Measurements from ENCODE around the gene ZNF385B. TPM values are rescaled to one million over a fixed set of nuclear protein-coding genes. Genes with fewer than 3 reads are reported as not detected.

ZNF385B gene
- total and polyA plus RNA-seq, 10 of the 15 experiments (the other 5 are each of a cell fraction or from before 2014, with no cell fraction given), result not detected

GRCh38 chr2:179417436-179417949 lies 443.9 kb downstream of the ZNF385B start (continued):
- TF ChIP-seq ZBTB4 (CRISPR knock-in tag; IDR thresholded peaks at IDR 0.05) (no peak), IKZF1 (conservative IDR thresholded peaks at IDR 0.05) (no peak)

DNA sequence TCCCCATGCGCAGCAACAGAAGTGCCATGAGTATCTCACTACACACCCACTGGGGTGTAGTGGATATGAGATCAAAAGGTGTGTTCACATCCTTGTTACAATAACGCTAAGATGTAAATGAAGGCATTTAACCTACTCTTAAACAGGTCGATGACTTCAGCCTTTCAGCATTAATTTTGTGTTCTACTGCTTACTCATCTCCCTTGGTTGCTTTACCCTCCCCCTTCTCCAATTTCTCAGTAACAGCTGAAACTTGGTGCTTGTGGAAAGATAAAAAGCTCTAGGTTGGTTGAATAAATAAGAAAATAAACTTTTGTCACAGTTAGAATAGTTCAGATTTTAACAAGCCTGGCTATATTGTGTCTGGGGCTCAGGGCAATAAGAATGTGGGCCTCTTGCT lies 449.3 kb downstream of the ZNF385B start:
- Histone ChIP-seq H3K4me1 (ENCODE audit: control insufficient read depth, insufficient read depth, low read length) (no peaks in the 10 kb centered on the region), H3K9ac (ENCODE audit: control insufficient read depth, insufficient read depth, low read length) (no peak overlapping the region), H3K27ac (ENCODE audit: control insufficient read depth, insufficient read depth) (no peak overlapping the region), H3K4me2 (ENCODE audit: control insufficient read depth, insufficient read depth) (no peak overlapping the region), H4K20me1 (ENCODE audit: control insufficient read depth, insufficient read depth) (no peaks in the 10 kb centered on the region), H3K79me2 (ENCODE audit: control insufficient read depth, insufficient read depth, low read length) (no peaks in the 10 kb centered on the region), H3K4me3 (no peak overlapping the region), H3K27me3 (replicated peaks in 1 of 2; ENCODE audit: control insufficient read depth in 2 of 2, insufficient read depth in 2 of 2, low read length in 1 of 2) (no peaks in the 10 kb centered on the region), H3K36me3 (ENCODE audit: control insufficient read depth in 2 of 2, insufficient read depth in 2 of 2, low read length in 1 of 2) (no peaks in the 10 kb centered on the region), H2AFZ (ENCODE audit: control insufficient read depth, low read depth, low read length) (no peak overlapping the region), H3K9me3 (replicated peaks; ENCODE audit: control insufficient read depth, insufficient read depth, low read length) (no peaks in the 10 kb centered on the region)
- ATAC-seq (no peak), DNase-seq (ENCODE audit: low read depth, low spot score) (no peak), FAIRE-seq (no peak)
- BruUV-seq (replicated peaks), result no TSS peak
- CTCF ChIA-PET, result interaction anchor here (0.8 to 1.7 kb wide), 4 partner anchors 9 to 337 kb away, joined by 3 to 7 read pairs (median 5); no protein-coding TSS in a partner anchor
- intact Hi-C loops (cut with micrococcal nuclease; ENCODE audit: unreplicated experiment) (no loop called here), in situ Hi-C loops (cut with MboI) (loop anchor here (10.0 kb wide), 1 partner anchor 343 kb away; no protein-coding TSS in a partner anchor)
- SMC1A ChIA-PET (ENCODE audit: uncharacterized antibody, unreplicated experiment), result interaction anchor here (0.8 to 2.5 kb wide), 4 partner anchors 10 to 193 kb away, joined by 3 to 7 read pairs (median 4); no protein-coding TSS in a partner anchor
- POLR2A ChIA-PET, result no interaction called here
- WGBS (ENCODE audit: insufficient coverage, insufficient replicate concordance, low lambda C conversion rate, missing lambda C conversion rate), result 12% methylated on average over 3 of the region's 3 CpGs
- RAD21 ChIA-PET (ENCODE audit: unreplicated experiment), result no interaction called here
- TF ChIP-seq SPI1 (IDR thresholded peaks at IDR 0.05; ENCODE audit: borderline replicate concordance, insufficient read depth, low read depth, low read length) (no peak), PKNOX1 (IDR thresholded peaks at IDR 0.05) (no peak), ATF7 (IDR thresholded peaks at IDR 0.05; ENCODE audit: low read depth) (no peak), SMAD1 (IDR thresholded peaks at IDR 0.05; ENCODE audit: low read depth, partially characterized antibody) (no peak), ZZZ3 (IDR thresholded peaks at IDR 0.05; ENCODE audit: control insufficient read depth, insufficient read length, low read depth) (no peak), CBX3 (IDR thresholded peaks at IDR 0.05; ENCODE audit: borderline replicate concordance, low read depth) (no peak), SREBF1 (IDR thresholded peaks at IDR 0.05; ENCODE audit: low read length) (no peak), ZBTB11 (CRISPR knock-in tag; IDR thresholded peaks at IDR 0.05) (no peak), HDAC6 (IDR thresholded peaks at IDR 0.05; ENCODE audit: unreplicated experiment) (no peak), CBFB (IDR thresholded peaks at IDR 0.05; ENCODE audit: low read depth) (no peak)
- TF ChIP-seq, protein P1, sequence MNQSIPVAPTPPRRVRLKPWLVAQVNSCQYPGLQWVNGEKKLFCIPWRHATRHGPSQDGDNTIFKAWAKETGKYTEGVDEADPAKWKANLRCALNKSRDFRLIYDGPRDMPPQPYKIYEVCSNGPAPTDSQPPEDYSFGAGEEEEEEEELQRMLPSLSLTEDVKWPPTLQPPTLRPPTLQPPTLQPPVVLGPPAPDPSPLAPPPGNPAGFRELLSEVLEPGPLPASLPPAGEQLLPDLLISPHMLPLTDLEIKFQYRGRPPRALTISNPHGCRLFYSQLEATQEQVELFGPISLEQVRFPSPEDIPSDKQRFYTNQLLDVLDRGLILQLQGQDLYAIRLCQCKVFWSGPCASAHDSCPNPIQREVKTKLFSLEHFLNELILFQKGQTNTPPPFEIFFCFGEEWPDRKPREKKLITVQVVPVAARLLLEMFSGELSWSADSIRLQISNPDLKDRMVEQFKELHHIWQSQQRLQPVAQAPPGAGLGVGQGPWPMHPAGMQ (IDR thresholded peaks at IDR 0.05; ENCODE audit: borderline replicate concordance), result no peak
